ENCODE measurements around the gene MORN4. TPM values are rescaled to one million over a fixed set of nuclear protein-coding genes. Genes with fewer than 3 reads are reported as not detected.

MORN4 gene
- total RNA-seq = 3.4 and 7.4 TPM in 2 replicates

GRCh38 chr10:97632949-97633884 lies at the start of gene MORN4:
TSS of gene MORN4 (minus strand) at chr10:97633500. CDS start at chr10:97619653, 13,847 bp downstream.

GRCh38 chr10:97640174-97640867 lies 7.0 kb upstream of the MORN4 start, which contains the start of gene PI4K2A:
TSS of gene PI4K2A (plus strand) at chr10:97640671. CDS start at chr10:97640743, 72 bp downstream.

GRCh38 chr10:97589479-97589878 lies 43.8 kb downstream of the MORN4 start, which contains the start of gene C10orf62:
TSS of gene C10orf62 (plus strand) at chr10:97589721. CDS start at chr10:97589898, 177 bp downstream.

GRCh38 chr10:97584060-97584797 lies 49.1 kb downstream of the MORN4 start, which contains the start of gene HOGA1:
TSS of gene HOGA1 (plus strand) at chr10:97584389. CDS start at chr10:97584704, 315 bp downstream.

DNA sequence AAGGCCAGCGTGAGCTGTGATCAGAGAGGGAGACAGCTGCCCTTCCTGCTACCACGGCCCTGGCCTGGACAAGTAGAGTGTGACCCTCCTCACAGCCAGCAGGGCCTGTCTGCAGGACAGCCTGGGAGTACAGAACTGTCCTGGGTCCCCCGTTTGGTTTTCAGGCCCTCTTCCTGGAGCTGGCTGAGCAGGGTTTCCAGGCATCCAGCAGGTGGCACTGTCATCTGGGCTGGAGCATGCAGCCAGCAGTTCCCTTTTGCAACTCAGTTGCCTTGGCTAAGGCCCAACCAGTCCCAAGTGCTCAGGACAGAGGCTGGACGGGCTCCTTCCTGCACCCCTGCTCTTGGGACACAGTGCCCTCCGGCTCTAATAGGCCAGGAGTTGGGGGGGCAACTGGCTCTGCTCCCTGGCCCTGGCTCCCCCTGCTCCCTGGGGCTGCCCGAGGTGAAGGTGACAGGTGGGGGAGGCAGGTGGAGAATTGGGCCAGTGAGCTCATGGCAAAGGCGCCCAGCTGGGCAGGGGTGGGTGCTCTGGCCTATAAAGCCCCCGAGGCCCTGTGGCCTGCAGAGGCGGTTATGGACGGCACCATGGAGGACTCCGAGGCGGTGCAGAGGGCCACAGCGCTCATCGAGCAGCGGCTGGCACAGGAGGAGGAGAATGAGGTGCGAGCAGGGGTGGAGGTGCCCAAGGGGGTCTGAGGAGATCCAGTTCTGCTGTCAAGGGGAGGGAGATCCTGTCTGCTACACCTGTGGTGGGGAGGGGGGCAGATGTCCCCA lies 60.9 kb downstream of the MORN4 start, which contains the start of gene ANKRD2:
ANKRD2 (plus strand) TSS at position 566 of the 776 bp plus-strand sequence; CDS start at position 576, 10 bp downstream.

Other genes with a start within 250 kb of the MORN4 start
- gene RRP12, start 232.2 kb downstream of the MORN4 start, total RNA-seq = 6.8 and 22.1 TPM in 2 replicates
- 543 and 737 TPM in 2 replicates for gene PGAM1, start 207.3 kb downstream of the MORN4 start, total RNA-seq
- gene EXOSC1, start 187.5 kb downstream of the MORN4 start, total RNA-seq = 43.8 and 50.6 TPM in 2 replicates
- 48.8 and 65.8 TPM in 2 replicates for gene ZDHHC16, start 187.3 kb downstream of the MORN4 start, total RNA-seq
- 62.8 and 107 TPM in 2 replicates for gene MMS19, start 135.1 kb downstream of the MORN4 start, total RNA-seq
- 27.5 and 32.8 TPM in 2 replicates for gene UBTD1, start 134.6 kb downstream of the MORN4 start, total RNA-seq
- 2.5 TPM in 1 of 2 replicates, not detected in the other for gene ANKRD2, start 60.7 kb downstream of the MORN4 start, total RNA-seq
- 0.13 and 0.48 TPM in 2 replicates for gene HOGA1, start 49.1 kb downstream of the MORN4 start, total RNA-seq
- not detected in 2 replicates for gene C10orf62, start 43.8 kb downstream of the MORN4 start, total RNA-seq
- 17.8 and 32.2 TPM in 2 replicates for gene PI4K2A, start 7.2 kb upstream of the MORN4 start, total RNA-seq
- 17.1 and 28.0 TPM in 2 replicates for gene AVPI1, start 53.7 kb upstream of the MORN4 start, total RNA-seq
- gene MARVELD1, start 80.2 kb upstream of the MORN4 start, total RNA-seq = 47.7 and 53.4 TPM in 2 replicates
- 9.6 and 15.3 TPM in 2 replicates for gene ZFYVE27, start 103.6 kb upstream of the MORN4 start, total RNA-seq
- 0.32 TPM in 1 of 2 replicates, not detected in the other for gene SFRP5, start 138.5 kb upstream of the MORN4 start, total RNA-seq
- not detected in 2 replicates for gene GOLGA7B, start 216.3 kb upstream of the MORN4 start, total RNA-seq

Measured in epithelial cell of alveolus of lung (primary cell).